Kidney (tissue), 14 donors: ENCODE measurements around the gene PPP2R2B. TPM values are rescaled to one million over a fixed set of nuclear protein-coding genes. Genes with fewer than 3 reads are reported as not detected.

Experiments
- DNase-seq, 5 donors: peaks; one replicate each; pipeline ENCODE4 v3.0.0-alpha.2; 2013 to 2020
- FAIRE-seq: peaks from 2 replicates; lab custom pipeline; 2012; peaks lifted over from hg19 to GRCh38; lab: Jason Lieb, UNC
- H3K27ac ChIP-seq, 2 donors: one replicate each; pipeline ENCODE4 v1.7.0; 2013; ENCODE audit warnings: low read depth in 2 of 2, low read length in 2 of 2, inconsistent platforms in 1 of 2
- H3K27me3 ChIP-seq: one replicate; pipeline ENCODE4 v1.7.1; 2013; ENCODE audit warnings: low read length, inconsistent platforms; ENCODE audit not compliant: control insufficient read depth, insufficient read depth
- H3K36me3 ChIP-seq, 3 donors: one replicate each; pipeline versions ENCODE4 v1.7.0 to v1.7.1; 2013; ENCODE audit warnings: low read length in 3 of 3, control low read depth in 1 of 3, inconsistent platforms in 1 of 3; ENCODE audit not compliant: insufficient read depth in 3 of 3, control insufficient read depth in 2 of 3
- H3K4me1 ChIP-seq, 3 donors: one replicate each; pipeline versions ENCODE4 v1.7.0 to v1.7.1; 2013; ENCODE audit warnings: low read length in 3 of 3, inconsistent platforms in 1 of 3, low read depth in 1 of 3; ENCODE audit not compliant: control insufficient read depth in 2 of 3, insufficient read depth in 2 of 3
- H3K4me3 ChIP-seq, 3 donors: one replicate each; pipeline versions ENCODE4 v1.7.0 to v1.8.1; 2013; ENCODE audit warnings: low read length in 3 of 3, control low read depth in 1 of 3, inconsistent platforms in 1 of 3
- H3K9ac ChIP-seq, 3 donors: one replicate each; pipeline versions ENCODE4 v1.7.0 to v1.7.1; 2013; ENCODE audit warnings: low read length in 3 of 3, control low read depth in 1 of 3, inconsistent platforms in 1 of 3
- H3K9me3 ChIP-seq, 3 donors: one replicate each; pipeline versions ENCODE4 v1.7.0 to v1.7.1; 2013; ENCODE audit warnings: low read length in 3 of 3, control low read depth in 1 of 3, inconsistent platforms in 1 of 3; ENCODE audit not compliant: control insufficient read depth in 2 of 3, insufficient read depth in 1 of 3
- CTCF ChIP-seq: IDR thresholded peaks from 3 replicates; pipeline ENCODE4 v1.5.1; 2012; ENCODE audit warnings: mild to moderate bottlenecking, moderate library complexity, borderline replicate concordance; ENCODE audit not compliant: insufficient read depth; ENCODE audit errors: extremely low read depth
- intact Hi-C: fragments of 100-400 bp; cut with DNase I; formaldehyde crosslinking; loops from one replicate; pipeline ENCODE4 v1.11.1; 2022
- polyA plus RNA-seq: library from polyadenylated mRNA; stranded (reverse); fragments of 350-450 nt; fragmentation: Illumina TruSeq; extraction: RNeasy Lipid Tissue Mini Kit (QIAGEN cat#74804); gene quantifications from one replicate; pipeline ENCODE4 v1.2.3, GENCODE V29; 2014; ENCODE audit warnings: low read depth, low replicate concordance; ENCODE audit not compliant: insufficient read depth
- total RNA-seq: library from RNA; stranded (reverse); fragmentation: NEBNext Ultra II Directional; extraction: Animal tissue kit (Norgen Biotek cat#: 25700); gene quantifications from one replicate; pipeline ENCODE4 v1.2.1, GENCODE V29; 2021
- donor health status: control.
- donor health status: control.
- donor health status: control.
- donor health status: control.
- donor health status: control.
- donor health status: DM: yes; HTN: yes; CAD: no.
- donor health status: Normal renal cell carcinoma (clear cell type).

PPP2R2B gene
- total and polyA plus RNA-seq, 2 donors from 2014 or later, result 4.0 to 8.2 TPM

DNA sequence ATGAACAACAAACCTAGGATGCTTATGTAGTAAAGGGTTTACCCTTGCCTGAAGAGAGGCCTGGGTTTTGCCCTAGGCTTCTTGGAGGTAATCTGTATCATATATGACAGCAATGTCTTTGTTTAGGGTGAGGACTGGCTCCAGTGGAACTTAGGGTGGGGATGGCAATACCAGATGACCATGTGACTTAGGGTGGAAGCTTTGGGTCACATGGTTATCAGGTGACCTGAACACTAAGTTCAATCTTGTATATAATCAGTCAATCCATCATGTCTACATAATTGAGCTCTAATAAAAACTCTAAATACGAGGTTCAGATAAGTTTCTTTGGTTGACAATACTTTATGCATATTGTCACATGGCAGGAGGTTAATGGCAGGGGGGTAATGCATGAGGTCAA, 10.6 kb upstream of the PPP2R2B start:
- no peaks in the 10 kb centered on the region for H3K36me3 ChIP-seq
- FAIRE-seq (no peak), DNase-seq (no peak)
- H3K9me3 ChIP-seq, result no peaks in the 10 kb centered on the region
- no peak overlapping the region for H3K9ac ChIP-seq
- no peak for TF ChIP-seq CTCF
- no peak overlapping the region for H3K4me3 ChIP-seq
- H3K27me3 ChIP-seq, result no peaks in the 10 kb centered on the region
- H3K27ac ChIP-seq, result no peak overlapping the region
- intact Hi-C loops, result no loop called here
- H3K4me1 ChIP-seq, result no peaks in the 10 kb centered on the region

- FAIRE-seq, result no peak
Observed at GRCh38 chr5:146888351-146888978, 9.9 kb upstream of the PPP2R2B start.

GRCh38 chr5:146884066-146884626, 5.6 kb upstream of the PPP2R2B start:
- Histone ChIP-seq H3K27me3 (no peaks in the 10 kb centered on the region), H3K4me1 (no peaks in the 10 kb centered on the region), H3K9ac (no peak overlapping the region), H3K4me3 (no peak overlapping the region), H3K27ac (no peak overlapping the region), H3K36me3 (no peaks in the 10 kb centered on the region), H3K9me3 (no peaks in the 10 kb centered on the region)
- FAIRE-seq (no peak), DNase-seq (no peak)
- TF ChIP-seq CTCF, result no peak
- intact Hi-C loops, result no loop called here

More at GRCh38 chr5:146888351-146888978, 9.9 kb upstream of the PPP2R2B start:
- H3K9ac ChIP-seq, result no peak overlapping the region
- no peaks in the 10 kb centered on the region for H3K27me3 ChIP-seq
- no peak for DNase-seq
- no peaks in the 10 kb centered on the region for H3K4me1 ChIP-seq
- intact Hi-C loops, result no loop called here
- H3K27ac ChIP-seq, result no peak overlapping the region
- TF ChIP-seq CTCF, result no peak
- H3K36me3 ChIP-seq, result no peaks in the 10 kb centered on the region
- no peak overlapping the region for H3K4me3 ChIP-seq
- H3K9me3 ChIP-seq, result no peaks in the 10 kb centered on the region
